ENCODE measurements around the gene LPP. TPM values are rescaled to one million over a fixed set of nuclear protein-coding genes. Genes with fewer than 3 reads are reported as not detected.

The LPP gene
- total RNA-seq, 4 donors from 2014 or later: 109 to 170 (median 132) TPM

DNA sequence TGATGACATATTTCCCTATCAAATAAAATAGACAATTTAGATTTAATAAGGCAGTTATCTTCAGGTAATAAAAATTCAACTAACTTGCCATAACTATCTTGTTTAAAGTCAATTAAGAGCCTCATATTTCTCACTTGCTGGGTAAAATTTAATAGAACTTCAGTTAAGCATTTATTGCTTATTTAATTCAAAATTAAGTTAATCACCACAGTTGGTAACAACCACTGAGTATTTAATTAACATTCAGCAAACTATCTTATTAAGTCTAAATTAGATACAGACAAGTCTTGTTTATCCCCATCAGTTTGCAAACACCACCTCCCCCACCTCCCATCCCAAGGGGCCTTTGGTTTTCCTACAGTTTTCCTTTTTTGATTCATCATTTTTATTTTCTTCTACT is 14.7 kb downstream of the LPP start:
- Histone ChIP-seq H3K4me3 (no peak overlapping the region), H3K27ac (no peak overlapping the region), H3K4me1 (peaks cover 0 to 38% (median 5%) of the 10 kb centered on the region in 4 donors), H3K36me3 (no peaks in the 10 kb centered on the region), H3K9me3 (no peaks in the 10 kb centered on the region), H3K27me3 (no peaks in the 10 kb centered on the region)
- no peak for DNase-seq
- TF ChIP-seq POLR2A (IDR thresholded peaks at IDR 0.05) (no peak), CTCF (IDR thresholded peaks at IDR 0.05) (no peak)

DNA sequence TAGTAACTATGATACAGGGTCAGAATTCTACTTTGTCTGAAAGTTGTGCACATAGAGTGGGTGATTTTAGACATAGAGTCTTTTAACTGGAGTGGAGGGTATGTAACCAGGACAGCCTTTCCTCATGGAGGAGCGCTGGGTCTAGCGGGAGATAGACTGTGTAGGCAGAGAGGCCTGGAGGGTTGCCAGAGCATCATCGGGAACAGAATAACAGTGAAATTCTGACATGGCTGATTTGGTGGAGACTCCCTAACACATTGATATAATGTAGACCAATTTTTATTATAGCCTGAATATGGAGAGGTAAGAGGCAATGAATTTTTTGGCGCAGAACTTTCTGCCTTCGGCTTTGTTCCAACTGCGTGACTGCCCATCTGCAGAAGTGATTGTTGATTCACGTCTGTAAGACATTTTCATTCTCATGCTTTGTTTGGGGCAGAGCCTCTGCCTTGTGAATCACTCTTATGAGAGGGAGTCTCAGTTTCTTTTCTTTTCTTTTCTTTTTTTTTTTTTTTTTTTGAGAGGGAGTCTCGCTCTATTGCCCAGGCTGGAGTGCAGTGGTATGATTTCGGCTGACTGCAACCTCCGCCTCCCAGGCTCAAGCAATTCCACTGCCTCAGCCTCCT is 16.0 kb downstream of the LPP start:
- DNase-seq: no peak
- H3K4me1 ChIP-seq: peaks cover 0 to 37% (median 2%) of the 10 kb centered on the region in 4 donors
- TF ChIP-seq CTCF (IDR thresholded peaks at IDR 0.05) (no peak), POLR2A (IDR thresholded peaks at IDR 0.05) (no peak)
- no peaks in the 10 kb centered on the region for H3K27me3 ChIP-seq
- H3K4me3 ChIP-seq: no peak overlapping the region
- no peak overlapping the region for H3K27ac ChIP-seq
- no peaks in the 10 kb centered on the region for H3K36me3 ChIP-seq
- H3K9me3 ChIP-seq: no peaks in the 10 kb centered on the region

GRCh38 chr3:188170461-188171459 is 16.8 kb downstream of the LPP start:
- H3K4me1 ChIP-seq: peaks cover 0 to 38% (median 4%) of the 10 kb centered on the region in 4 donors
- no peak for DNase-seq
- H3K9me3 ChIP-seq: no peaks in the 10 kb centered on the region
- no peaks in the 10 kb centered on the region for H3K36me3 ChIP-seq
- TF ChIP-seq CTCF (IDR thresholded peaks at IDR 0.05) (no peak), POLR2A (IDR thresholded peaks at IDR 0.05) (no peak)
- peak overlapping the region in 2 of 4 donors; percentile 36 to 43 for H3K27ac ChIP-seq
- no peak overlapping the region for H3K4me3 ChIP-seq
- H3K27me3 ChIP-seq: no peaks in the 10 kb centered on the region

DNA sequence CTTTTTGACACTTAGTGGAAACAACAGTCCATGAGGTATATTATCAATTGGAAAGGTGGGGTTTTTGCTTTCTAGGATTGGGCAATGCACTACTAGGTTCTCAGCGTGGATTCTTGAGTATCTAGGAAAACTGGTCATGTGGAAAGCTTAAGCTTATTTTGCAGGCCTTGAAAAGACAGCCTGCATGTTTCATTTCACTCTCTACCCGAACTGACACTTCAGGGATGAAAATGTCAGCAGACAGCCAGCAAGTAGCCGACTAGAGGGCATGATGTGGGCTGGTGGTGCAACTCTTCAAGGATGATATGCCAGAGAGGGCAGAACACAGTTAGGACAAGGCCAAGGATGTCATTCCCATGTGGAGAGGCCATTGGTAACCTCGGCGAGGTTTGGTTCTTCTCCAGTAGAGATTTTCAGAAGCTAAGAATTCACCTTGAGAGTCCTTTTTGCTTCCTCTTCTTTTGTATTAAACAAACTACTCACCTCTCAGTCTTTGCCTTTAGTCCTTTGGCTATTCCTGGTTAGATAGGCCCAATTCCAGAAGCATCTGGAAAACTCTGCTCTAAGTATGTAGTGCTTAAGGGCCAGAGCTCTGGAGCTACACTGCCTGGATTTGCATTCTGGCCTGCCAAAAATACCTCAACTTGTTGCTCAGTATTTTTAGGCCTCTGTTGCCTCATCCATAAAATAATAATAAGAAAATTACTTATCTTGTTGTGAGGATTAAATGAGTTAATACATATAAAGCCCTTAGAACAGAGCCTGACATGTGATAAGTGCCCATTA is 17.9 kb downstream of the LPP start:
- H3K4me1 ChIP-seq: peaks cover 0 to 30% (median 4%) of the 10 kb centered on the region in 4 donors
- no peaks in the 10 kb centered on the region for H3K27me3 ChIP-seq
- no peaks in the 10 kb centered on the region for H3K9me3 ChIP-seq
- DNase-seq: no peak
- TF ChIP-seq POLR2A (IDR thresholded peaks at IDR 0.05) (no peak), CTCF (IDR thresholded peaks at IDR 0.05) (no peak)
- H3K36me3 ChIP-seq: no peaks in the 10 kb centered on the region
- H3K4me3 ChIP-seq: no peak overlapping the region
- peak overlapping the region in 2 of 4 donors; percentile 20 to 36 for H3K27ac ChIP-seq

GRCh38 chr3:188174317-188175044 is 20.5 kb downstream of the LPP start:
- no peaks in the 10 kb centered on the region for H3K36me3 ChIP-seq
- TF ChIP-seq CTCF (IDR thresholded peaks at IDR 0.05) (no peak), POLR2A (IDR thresholded peaks at IDR 0.05) (no peak)
- no peak overlapping the region for H3K4me3 ChIP-seq
- DNase-seq: no peak
- H3K27ac ChIP-seq: peak overlapping the region in 1 of 4 donors; percentile 1
- no peaks in the 10 kb centered on the region for H3K27me3 ChIP-seq
- no peaks in the 10 kb centered on the region for H3K9me3 ChIP-seq
- H3K4me1 ChIP-seq: peaks cover 0 to 50% (median 4%) of the 10 kb centered on the region in 4 donors

Data from Peyer's patch (tissue), 4 donors.